Lung (tissue), 12 donors: ENCODE data around the gene UCHL5. TPM values are rescaled to one million over a fixed set of nuclear protein-coding genes. Genes with fewer than 3 reads are reported as not detected.

Experiments used
- ATAC-seq: fragments of 200-7000 bp; cut with Tn5 transposase; one replicate; pipeline ENCODE4 v1.9.1; 2020; ENCODE audit warnings: moderate number of reproducible peaks; ENCODE audit not compliant: insufficient read depth, low FRiP score
- DNase-seq, 3 donors: peaks; one replicate each; pipeline ENCODE4 v3.0.0-alpha.2; 2013 to 2017
- H3K27ac ChIP-seq, 2 donors: one replicate each; pipeline ENCODE4 v1.5.1; 2013; ENCODE audit warnings: mild to moderate bottlenecking in 2 of 2, moderate library complexity in 2 of 2, control low read depth in 1 of 2, inconsistent platforms in 1 of 2, low read depth in 1 of 2, low read length in 1 of 2
- H3K27me3 ChIP-seq, 3 donors: one replicate each; pipeline ENCODE4 v1.5.1; 2013; ENCODE audit warnings: low read length in 2 of 3; ENCODE audit not compliant: control insufficient read depth in 3 of 3, insufficient read depth in 3 of 3
- H3K36me3 ChIP-seq, 4 donors: one replicate each; pipeline ENCODE4 v1.5.1; 2013; ENCODE audit warnings: low read length in 4 of 4, mild to moderate bottlenecking in 1 of 4, moderate library complexity in 1 of 4; ENCODE audit not compliant: control insufficient read depth in 4 of 4, insufficient read depth in 4 of 4
- H3K4me1 ChIP-seq, 5 donors: one replicate each; pipeline ENCODE4 v1.5.1; 2013; ENCODE audit warnings: low read length in 5 of 5, mild to moderate bottlenecking in 2 of 5, moderate library complexity in 1 of 5; ENCODE audit not compliant: control insufficient read depth in 5 of 5, insufficient read depth in 5 of 5
- H3K4me3 ChIP-seq: one replicate; pipeline ENCODE4 v1.5.1; 2013; ENCODE audit warnings: mild to moderate bottlenecking, control low read depth, moderate library complexity
- H3K9ac ChIP-seq, 2 donors: one replicate each; pipeline ENCODE4 v1.5.1; 2013; ENCODE audit warnings: low read length in 2 of 2, control low read depth in 1 of 2; ENCODE audit not compliant: insufficient read depth in 1 of 2
- H3K9me3 ChIP-seq, 4 donors: one replicate each; pipeline ENCODE4 v1.5.1; 2013; ENCODE audit warnings: low read length in 3 of 4, mild to moderate bottlenecking in 1 of 4, moderate library complexity in 1 of 4; ENCODE audit not compliant: control insufficient read depth in 4 of 4, insufficient read depth in 3 of 4
- CTCF ChIP-seq: IDR thresholded peaks from 2 replicates; pipeline ENCODE4 v1.5.1; 2012; ENCODE audit warnings: mild to moderate bottlenecking; ENCODE audit errors: control extremely low read depth, extremely low read depth
- WGBS, 2 donors: extraction: QIAGEN DNeasy Blood & Tissue Kit; methylation state at CpG; one replicate each; pipeline ENCODE4 v1.1.7; 2013; 5-methylcytosine and 5-hydroxymethylcytosine counted together
- polyA plus RNA-seq, 2 donors: library from polyadenylated mRNA; stranded (reverse); fragments of 200-250 nt; gene quantifications; one replicate each; pipeline ENCODE4 v1.2.1, GENCODE V29; 2013
- total RNA-seq, 2 donors: library from RNA; depleted of rRNA in 1 of 2; stranded (reverse); fragments of >200 nt in 1 of 2; gene quantifications; one replicate each; pipeline ENCODE4 v1.2.1, GENCODE V29; 2014 to 2021
- donor health status: control.
- donor health status: control.
- donor health status: Bipolar disorder and iron deficiency.
- donor health status: healthy.
- donor health status: DM: yes; HTN: yes; CAD: no.

The UCHL5 gene
- total and polyA plus RNA-seq, 4 donors, result 13.7 to 48.9 (median 22.9) TPM

- Histone ChIP-seq H3K9ac (no peak overlapping the region), H3K27ac (no peak overlapping the region), H3K9me3 (no peaks in the 10 kb centered on the region), H3K27me3 (no peaks in the 10 kb centered on the region), H3K4me3 (no peak overlapping the region), H3K4me1 (peaks cover 0 to 12% (median 1%) of the 10 kb centered on the region in 5 donors), H3K36me3 (peaks cover 3 to 6% (median 6%) of the 10 kb centered on the region in 4 donors)
- 87% methylated on average over 4 of the region's 4 CpGs for WGBS, 2 donors
- no peak for TF ChIP-seq CTCF
- ATAC-seq (no peak), DNase-seq (no peak)
Measured at GRCh38 chr1:193069748-193070385, 10.7 kb upstream of the UCHL5 start.

- no peaks in the 10 kb centered on the region for H3K27me3 ChIP-seq
- peaks cover 0 to 20% (median 3%) of the 10 kb centered on the region in 5 donors for H3K4me1 ChIP-seq
- TF ChIP-seq CTCF, result no peak
- ATAC-seq (no peak), DNase-seq (no peak)
- no peak overlapping the region for H3K9ac ChIP-seq
- peaks cover 5 to 6% (median 5%) of the 10 kb centered on the region in 4 donors for H3K36me3 ChIP-seq
- no peak overlapping the region for H3K4me3 ChIP-seq
- H3K27ac ChIP-seq, result peak overlapping the region in 1 of 2 donors; percentile 0
- H3K9me3 ChIP-seq, result no peaks in the 10 kb centered on the region
Measured at GRCh38 chr1:193068013-193068412, 8.9 kb upstream of the UCHL5 start.

- DNase-seq (no peak), ATAC-seq (no peak)
- no peak overlapping the region for H3K27ac ChIP-seq
- TF ChIP-seq CTCF, result no peak
- no peak overlapping the region for H3K4me3 ChIP-seq
- no peaks in the 10 kb centered on the region for H3K27me3 ChIP-seq
- peaks cover 0 to 20% (median 3%) of the 10 kb centered on the region in 5 donors for H3K4me1 ChIP-seq
- WGBS, 2 donors, result 81 to 82% methylated on average over 4 of the region's 4 CpGs
- peaks cover 5 to 6% (median 5%) of the 10 kb centered on the region in 4 donors for H3K36me3 ChIP-seq
- H3K9ac ChIP-seq, result no peak overlapping the region
- no peaks in the 10 kb centered on the region for H3K9me3 ChIP-seq
Measured at GRCh38 chr1:193066606-193067005, 7.4 kb upstream of the UCHL5 start.

- Histone ChIP-seq H3K9ac (no peak overlapping the region), H3K9me3 (no peaks in the 10 kb centered on the region), H3K4me3 (no peak overlapping the region), H3K27me3 (no peaks in the 10 kb centered on the region), H3K4me1 (peaks cover 3 to 20% (median 6%) of the 10 kb centered on the region in 5 donors), H3K27ac (no peak overlapping the region), H3K36me3 (peaks cover 4 to 6% (median 5%) of the 10 kb centered on the region in 4 donors)
- no peak for TF ChIP-seq CTCF
- DNase-seq (no peak), ATAC-seq (no peak)
Measured at GRCh38 chr1:193065954-193066353, 6.8 kb upstream of the UCHL5 start.
